T-helper 2 cell treated with Interferon-gamma antibody and Interleukin-4, amounts not matched to agents 5 μg/mL and 100 μg/mL, for 36 hours (primary cell): ENCODE data around the gene NUP62.

Experiments used
- DNase-seq: peaks from one replicate; pipeline ENCODE4 v3.0.0; 2021; ENCODE audit warnings: low spot score
- H3K27ac Mint-ChIP-seq: one replicate; pipeline ENCODE4 v1.8.0; 2021; ENCODE audit warnings: mild to moderate bottlenecking, mixed read lengths
- H3K27me3 Mint-ChIP-seq: one replicate; pipeline ENCODE4 v1.8.0; 2021; ENCODE audit warnings: low read depth, mixed read lengths
- H3K36me3 Mint-ChIP-seq: one replicate; pipeline ENCODE4 v1.8.0; 2021; ENCODE audit warnings: low read depth, mixed read lengths
- H3K4me1 Mint-ChIP-seq: one replicate; pipeline ENCODE4 v1.8.0; 2021; ENCODE audit warnings: low read depth, mixed read lengths
- H3K4me3 Mint-ChIP-seq: one replicate; pipeline ENCODE4 v1.8.0; 2022; ENCODE audit warnings: mild to moderate bottlenecking, moderate library complexity, mixed read lengths
- H3K9me3 Mint-ChIP-seq: one replicate; pipeline ENCODE4 v1.8.0; 2021; ENCODE audit warnings: mixed read lengths

Gene NUP62

DNA sequence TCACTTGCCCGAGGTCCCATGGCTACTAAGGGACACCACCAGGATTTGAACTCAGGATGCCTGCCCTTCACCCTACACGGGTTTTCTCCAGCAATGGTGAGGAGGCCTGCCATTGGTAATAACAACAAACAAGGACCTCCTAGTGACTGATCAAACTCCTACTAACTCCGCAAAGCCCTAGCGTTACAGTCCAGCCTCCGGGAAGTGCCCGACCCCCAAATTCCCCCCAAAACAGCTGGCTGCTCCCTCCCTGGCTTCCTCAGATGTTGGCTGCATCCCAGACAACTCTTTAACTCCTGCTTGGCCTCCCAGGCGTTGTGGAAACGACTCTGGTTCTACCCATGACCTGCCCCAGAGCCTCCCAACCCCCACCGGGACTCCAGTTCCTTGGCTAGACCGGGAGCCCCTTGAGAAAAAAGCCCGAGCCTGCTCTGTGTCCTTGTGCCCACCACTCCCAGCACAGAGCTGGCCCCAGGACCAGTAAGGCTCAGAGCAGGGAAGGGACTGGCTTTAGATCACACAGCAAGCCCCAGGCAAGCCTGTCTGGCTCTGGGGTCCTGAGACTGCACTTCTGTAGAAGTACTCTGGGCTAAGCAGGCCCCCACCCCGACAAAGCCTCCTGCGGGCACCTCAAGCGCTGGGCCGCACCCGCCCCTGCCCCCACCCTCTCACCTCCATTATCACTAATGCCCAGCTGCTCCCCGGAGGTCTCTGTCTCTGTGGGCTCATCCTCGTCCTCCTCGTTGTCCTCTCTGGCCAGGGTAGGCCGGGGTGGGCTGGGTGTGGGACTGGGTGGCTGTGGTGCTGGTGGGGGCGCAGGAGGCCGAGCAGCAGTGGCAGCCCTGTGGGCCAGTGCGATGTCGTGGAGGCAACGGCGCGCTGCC is 56.8 kb downstream of the NUP62 start:
- no peak overlapping the region for H3K4me3 Mint-ChIP-seq
- DNase-seq: no peak
- no peaks in the 10 kb centered on the region for H3K9me3 Mint-ChIP-seq
- peaks cover 4% of the 10 kb centered on the region for H3K36me3 Mint-ChIP-seq
- H3K27ac Mint-ChIP-seq: peak overlapping the region; percentile 29
- H3K4me1 Mint-ChIP-seq: peaks cover 22% of the 10 kb centered on the region
- no peaks in the 10 kb centered on the region for H3K27me3 Mint-ChIP-seq

GRCh38 chr19:49871349-49871985 is 57.8 kb downstream of the NUP62 start:
- no peak for DNase-seq
- H3K4me3 Mint-ChIP-seq: no peak overlapping the region
- H3K27ac Mint-ChIP-seq: peak overlapping the region; percentile 73
- H3K27me3 Mint-ChIP-seq: no peaks in the 10 kb centered on the region
- H3K36me3 Mint-ChIP-seq: peaks cover 8% of the 10 kb centered on the region
- peaks cover 27% of the 10 kb centered on the region for H3K4me1 Mint-ChIP-seq
- no peaks in the 10 kb centered on the region for H3K9me3 Mint-ChIP-seq

DNA sequence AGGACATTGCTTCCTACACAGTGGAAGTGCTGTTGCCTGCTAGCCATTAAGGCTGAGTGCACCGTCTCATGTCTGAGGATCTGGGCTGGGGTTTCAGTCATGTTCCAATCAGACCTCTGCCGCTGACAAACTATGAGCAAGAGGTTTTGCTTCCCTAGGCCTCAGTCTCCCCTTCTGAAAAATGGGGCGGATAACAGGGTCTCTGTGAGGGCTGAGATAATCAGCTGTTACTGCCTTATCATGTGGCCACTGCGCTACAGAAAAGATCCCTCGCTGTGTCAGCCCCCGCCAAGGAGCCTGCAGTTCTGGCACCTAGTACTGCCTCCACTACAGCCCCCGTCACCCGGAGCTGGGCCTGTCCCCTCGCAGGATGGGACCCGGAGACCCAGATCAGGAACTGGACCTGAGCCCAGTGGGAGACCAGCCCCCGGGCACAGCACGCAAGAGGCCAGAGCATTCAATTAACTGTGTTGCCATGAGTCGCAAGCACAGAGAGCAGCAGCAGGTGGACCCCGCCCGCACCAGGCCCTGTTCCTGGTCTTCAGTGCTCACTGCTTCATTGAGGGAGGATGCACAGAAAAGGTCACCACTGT is 58.9 kb downstream of the NUP62 start:
- Mint-ChIP-seq H3K4me1 (peaks cover 30% of the 10 kb centered on the region), H3K27me3 (no peaks in the 10 kb centered on the region), H3K27ac (peak overlapping the region; percentile 86), H3K36me3 (peaks cover 14% of the 10 kb centered on the region), H3K9me3 (no peaks in the 10 kb centered on the region), H3K4me3 (no peak overlapping the region)
- DNase-seq: no peak

DNA sequence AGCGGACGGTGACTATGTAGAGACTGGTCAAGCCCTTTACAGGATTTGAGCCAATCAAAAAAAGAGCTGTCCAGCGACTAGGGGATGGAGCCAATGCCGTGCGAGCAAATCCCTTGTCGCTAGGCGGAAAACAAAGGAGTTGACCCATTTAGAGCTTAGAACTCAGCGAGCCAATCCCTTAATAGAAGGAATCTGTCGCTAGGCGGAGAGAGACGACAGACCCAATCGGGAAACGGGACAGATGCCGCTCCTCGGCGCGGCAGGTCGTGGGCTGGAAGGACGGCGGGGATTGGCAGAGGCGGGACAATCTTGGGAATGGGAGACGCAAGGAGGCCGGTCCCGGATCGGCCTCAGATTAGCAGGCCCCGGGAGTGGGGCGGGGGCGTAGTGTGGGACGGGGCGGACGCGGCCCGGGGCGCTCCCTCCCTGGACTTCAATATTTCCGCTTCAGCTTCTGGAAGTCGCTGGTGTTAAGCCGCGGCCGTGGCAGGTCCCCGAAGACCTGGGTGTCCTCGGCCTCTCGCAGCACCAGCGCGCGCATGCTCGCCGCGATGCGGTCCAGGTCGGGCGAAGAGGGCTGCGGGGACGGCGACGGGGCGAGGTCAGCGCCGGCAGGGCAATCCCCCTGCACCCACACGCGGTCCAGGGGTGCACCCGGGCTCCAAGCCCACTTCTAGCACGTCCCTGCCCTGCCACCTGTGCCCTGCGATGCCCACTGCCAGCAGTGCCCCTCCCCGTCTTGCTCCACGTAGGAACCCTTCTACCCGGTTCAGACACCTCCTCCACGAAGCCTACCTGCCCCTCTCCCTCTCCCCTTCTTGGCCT is 59.6 kb downstream of the NUP62 start:
- H3K4me3 Mint-ChIP-seq: no peak overlapping the region

GRCh38 chr19:49869009-49869483 is 60.3 kb downstream of the NUP62 start:
- no peak overlapping the region for H3K27ac Mint-ChIP-seq
- peaks cover 27% of the 10 kb centered on the region for H3K36me3 Mint-ChIP-seq
- no peak for DNase-seq
- H3K9me3 Mint-ChIP-seq: no peaks in the 10 kb centered on the region
- peaks cover 31% of the 10 kb centered on the region for H3K4me1 Mint-ChIP-seq
- no peak overlapping the region for H3K4me3 Mint-ChIP-seq
- H3K27me3 Mint-ChIP-seq: no peaks in the 10 kb centered on the region

More for the DNA sequence above, 59.6 kb downstream of the NUP62 start:
- peak overlapping the region; percentile 86 for H3K27ac Mint-ChIP-seq
- DNase-seq: peak; percentile 94
- H3K36me3 Mint-ChIP-seq: peaks cover 20% of the 10 kb centered on the region
- H3K27me3 Mint-ChIP-seq: no peaks in the 10 kb centered on the region
- H3K9me3 Mint-ChIP-seq: no peaks in the 10 kb centered on the region
- peaks cover 31% of the 10 kb centered on the region for H3K4me1 Mint-ChIP-seq

DNA sequence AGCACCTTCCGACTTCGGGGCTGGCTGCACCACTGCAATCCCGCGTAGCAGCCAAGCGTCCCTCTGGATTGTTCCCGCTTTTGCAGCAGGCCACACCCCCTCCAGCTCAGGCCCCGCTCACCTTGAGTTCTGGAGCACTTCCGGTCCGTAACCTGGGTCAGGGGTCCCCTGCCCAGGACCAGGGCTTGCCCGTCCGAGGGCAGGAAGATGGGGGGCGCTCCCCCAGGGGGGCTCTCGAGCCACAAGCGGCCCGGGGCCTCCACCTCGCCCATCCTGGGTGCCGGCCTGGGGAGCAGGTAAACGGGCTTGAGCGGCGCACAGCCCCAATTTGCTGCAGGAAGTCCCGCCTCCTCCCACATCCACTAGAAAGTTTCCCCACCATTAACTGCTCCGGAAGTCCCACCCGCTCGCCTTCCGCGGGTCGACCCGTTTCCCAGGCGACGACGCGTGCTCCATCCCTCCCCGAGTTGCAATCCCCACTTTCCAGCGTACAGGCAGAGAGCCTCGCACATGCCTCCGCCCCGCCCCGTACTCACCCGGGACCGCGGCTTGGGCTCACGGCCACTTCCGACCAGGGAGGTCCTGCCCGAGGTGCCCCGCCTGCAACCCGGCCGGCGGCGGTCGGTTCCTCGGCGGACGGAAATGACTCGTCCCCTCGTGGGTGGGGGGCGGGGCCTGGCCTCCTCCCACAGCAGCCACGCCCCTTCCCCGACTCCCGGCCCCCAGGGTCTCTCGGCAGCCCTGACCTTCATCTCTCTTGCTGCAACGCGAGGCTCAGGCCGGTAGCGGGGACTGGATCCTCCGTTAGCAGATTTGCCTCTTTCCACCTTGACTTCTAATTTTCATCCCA is 62.1 kb downstream of the NUP62 start, which contains the start of gene PNKP:
Gene PNKP, minus strand, starts transcription at position 644 of the 850 bp plus-strand sequence. Its CDS starts 372 bp downstream, at position 272.
- Mint-ChIP-seq H3K27ac (peak within 1 kb of the TSS; percentile 100), H3K27me3 (no peaks in the 10 kb centered on the region), H3K4me1 (peaks cover 31% of the 10 kb centered on the region), H3K9me3 (no peaks in the 10 kb centered on the region), H3K4me3 (no peak within 1 kb of the TSS), H3K36me3 (peaks cover 34% of the 10 kb centered on the region)
- DNase-seq: peak; percentile 89

GRCh38 chr19:49864890-49865289 is 64.4 kb downstream of the NUP62 start:
- peaks cover 24% of the 10 kb centered on the region for H3K4me1 Mint-ChIP-seq
- DNase-seq: no peak
- H3K36me3 Mint-ChIP-seq: peaks cover 37% of the 10 kb centered on the region
- H3K27me3 Mint-ChIP-seq: no peaks in the 10 kb centered on the region
- no peak overlapping the region for H3K27ac Mint-ChIP-seq
- no peaks in the 10 kb centered on the region for H3K9me3 Mint-ChIP-seq
- H3K4me3 Mint-ChIP-seq: no peak overlapping the region

DNA sequence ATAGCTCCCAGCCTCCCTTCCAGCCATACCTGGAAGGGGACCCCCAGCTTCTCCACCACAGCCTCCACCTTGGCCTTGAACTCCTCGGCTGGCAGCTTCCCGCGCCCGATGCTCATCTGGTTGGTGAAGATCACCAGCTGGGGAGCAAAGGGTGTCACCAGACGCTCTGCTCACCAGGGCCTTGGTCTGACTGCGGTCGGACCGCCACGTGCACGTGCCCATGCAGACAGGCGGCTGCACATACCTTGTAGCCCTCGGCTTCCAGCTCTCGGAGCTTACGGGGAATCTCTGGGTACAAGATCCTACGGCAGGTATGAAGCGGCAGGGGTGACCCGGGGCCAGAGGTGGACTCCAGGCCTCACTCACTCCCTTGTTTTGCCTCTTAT is 65.4 kb downstream of the NUP62 start:
- no peaks in the 10 kb centered on the region for H3K9me3 Mint-ChIP-seq
- no peak for DNase-seq
- no peak overlapping the region for H3K27ac Mint-ChIP-seq
- H3K4me3 Mint-ChIP-seq: no peak overlapping the region
- H3K36me3 Mint-ChIP-seq: peaks cover 41% of the 10 kb centered on the region
- peaks cover 24% of the 10 kb centered on the region for H3K4me1 Mint-ChIP-seq
- H3K27me3 Mint-ChIP-seq: no peaks in the 10 kb centered on the region

GRCh38 chr19:49863254-49863934 is 65.9 kb downstream of the NUP62 start:
- H3K27me3 Mint-ChIP-seq: no peaks in the 10 kb centered on the region
- DNase-seq: no peak
- peaks cover 21% of the 10 kb centered on the region for H3K4me1 Mint-ChIP-seq
- no peaks in the 10 kb centered on the region for H3K9me3 Mint-ChIP-seq
- no peak overlapping the region for H3K4me3 Mint-ChIP-seq
- no peak overlapping the region for H3K27ac Mint-ChIP-seq
- peaks cover 44% of the 10 kb centered on the region for H3K36me3 Mint-ChIP-seq

GRCh38 chr19:49862391-49863253 is 66.7 kb downstream of the NUP62 start:
- DNase-seq: no peak
- no peak overlapping the region for H3K4me3 Mint-ChIP-seq
- H3K27me3 Mint-ChIP-seq: no peaks in the 10 kb centered on the region
- H3K4me1 Mint-ChIP-seq: peaks cover 21% of the 10 kb centered on the region
- H3K27ac Mint-ChIP-seq: no peak overlapping the region
- H3K36me3 Mint-ChIP-seq: peaks cover 44% of the 10 kb centered on the region
- no peaks in the 10 kb centered on the region for H3K9me3 Mint-ChIP-seq

GRCh38 chr19:49861541-49862378 is 67.5 kb downstream of the NUP62 start:
- no peaks in the 10 kb centered on the region for H3K9me3 Mint-ChIP-seq
- no peak for DNase-seq
- H3K4me3 Mint-ChIP-seq: no peak overlapping the region
- H3K36me3 Mint-ChIP-seq: peaks cover 43% of the 10 kb centered on the region
- peaks cover 17% of the 10 kb centered on the region for H3K4me1 Mint-ChIP-seq
- H3K27ac Mint-ChIP-seq: peak overlapping the region; percentile 31
- no peaks in the 10 kb centered on the region for H3K27me3 Mint-ChIP-seq
